Pons (tissue), 1 donor: ENCODE measurements around the gene SLC1A3.

Experiments
- DNase-seq: peaks from one replicate; pipeline ENCODE4 v3.0.0-alpha.2; 2016; ENCODE audit warnings: low spot score

SLC1A3 gene

DNA sequence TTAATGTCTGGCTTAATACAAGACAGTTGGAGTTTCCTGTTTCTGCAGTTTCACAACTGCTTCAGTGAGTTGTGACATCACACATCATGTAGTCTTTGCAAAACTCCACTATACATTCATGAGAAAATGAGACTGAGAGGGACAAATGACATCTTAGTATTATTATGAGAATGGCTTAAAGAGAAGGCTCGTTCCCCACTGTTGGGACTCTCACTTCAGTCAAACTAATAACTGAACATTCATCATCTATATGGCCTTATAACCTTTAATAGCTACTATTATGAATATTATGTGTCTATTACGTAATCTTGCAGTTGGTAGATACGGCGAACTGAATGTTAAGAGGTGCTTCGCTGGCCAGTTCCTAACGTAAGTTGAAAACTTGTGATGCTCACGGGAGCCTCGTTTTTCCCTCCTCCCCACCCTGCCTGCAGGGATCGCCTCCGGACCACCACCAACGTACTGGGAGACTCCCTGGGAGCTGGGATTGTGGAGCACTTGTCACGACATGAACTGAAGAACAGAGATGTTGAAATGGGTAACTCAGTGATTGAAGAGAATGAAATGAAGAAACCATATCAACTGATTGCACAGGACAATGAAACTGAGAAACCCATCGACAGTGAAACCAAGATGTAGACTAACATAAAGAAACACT, 79.4 kb downstream of the SLC1A3 start:
- peak; percentile 36 for DNase-seq

DNA sequence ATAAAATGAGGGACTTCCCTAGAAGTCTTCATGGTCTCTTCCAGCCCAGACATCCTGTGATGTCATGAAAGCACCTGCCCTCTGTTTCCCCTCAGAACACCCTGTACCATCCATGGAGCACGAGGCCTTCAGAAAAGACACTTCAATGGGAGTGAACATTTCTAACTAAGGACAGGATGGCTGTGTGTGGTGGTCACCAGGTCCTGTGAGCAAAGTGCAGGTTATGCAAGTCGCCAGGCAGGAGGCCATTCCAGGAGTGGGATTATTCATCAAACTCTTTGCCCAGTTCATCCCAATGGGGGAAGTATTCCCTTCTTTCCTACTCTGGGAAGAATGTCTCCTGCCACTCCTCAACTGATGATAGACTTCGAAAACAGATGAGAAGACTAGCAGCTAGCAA, 80.5 kb downstream of the SLC1A3 start:
- no peak for DNase-seq

DNA sequence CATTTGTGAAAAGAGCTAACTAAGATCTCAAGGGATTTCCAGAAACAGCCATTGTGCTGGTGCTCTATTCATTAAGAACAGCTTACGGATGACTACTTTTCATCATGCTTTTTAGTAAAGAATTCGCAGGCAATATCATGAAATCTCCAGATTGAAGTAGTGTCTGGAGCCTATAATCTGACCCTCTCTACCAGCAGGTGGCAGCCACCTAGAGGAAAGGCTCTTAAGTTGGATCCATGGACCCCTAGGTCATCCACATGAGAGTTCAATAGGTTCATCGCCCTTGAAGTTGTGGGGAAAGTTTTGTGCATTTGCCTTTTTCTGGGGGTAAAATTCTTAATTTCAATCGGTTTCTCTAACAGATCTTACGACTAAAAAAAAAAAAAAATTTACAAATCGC, 82.3 kb downstream of the SLC1A3 start:
- DNase-seq = peak; percentile 45

DNA sequence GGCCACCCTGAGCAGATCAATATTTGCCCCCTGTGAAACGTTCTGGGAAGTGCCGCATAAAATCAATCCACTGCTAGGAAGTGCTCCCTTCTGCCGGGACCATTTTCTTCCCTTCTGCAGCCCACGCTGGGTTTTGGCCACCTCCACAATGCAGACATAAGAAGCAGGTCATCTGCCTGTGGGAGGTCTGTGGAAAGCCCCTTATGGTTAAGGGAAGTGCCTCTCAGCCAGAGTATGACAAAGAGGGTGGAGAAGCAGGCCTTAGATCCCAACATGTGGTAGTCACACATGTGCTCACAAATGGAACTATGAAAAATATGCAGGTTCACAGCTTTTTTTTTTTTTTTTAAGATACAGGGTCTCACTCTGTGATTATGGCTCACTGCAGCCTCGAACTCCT, 82.8 kb downstream of the SLC1A3 start:
- DNase-seq = peak; percentile 64

DNA sequence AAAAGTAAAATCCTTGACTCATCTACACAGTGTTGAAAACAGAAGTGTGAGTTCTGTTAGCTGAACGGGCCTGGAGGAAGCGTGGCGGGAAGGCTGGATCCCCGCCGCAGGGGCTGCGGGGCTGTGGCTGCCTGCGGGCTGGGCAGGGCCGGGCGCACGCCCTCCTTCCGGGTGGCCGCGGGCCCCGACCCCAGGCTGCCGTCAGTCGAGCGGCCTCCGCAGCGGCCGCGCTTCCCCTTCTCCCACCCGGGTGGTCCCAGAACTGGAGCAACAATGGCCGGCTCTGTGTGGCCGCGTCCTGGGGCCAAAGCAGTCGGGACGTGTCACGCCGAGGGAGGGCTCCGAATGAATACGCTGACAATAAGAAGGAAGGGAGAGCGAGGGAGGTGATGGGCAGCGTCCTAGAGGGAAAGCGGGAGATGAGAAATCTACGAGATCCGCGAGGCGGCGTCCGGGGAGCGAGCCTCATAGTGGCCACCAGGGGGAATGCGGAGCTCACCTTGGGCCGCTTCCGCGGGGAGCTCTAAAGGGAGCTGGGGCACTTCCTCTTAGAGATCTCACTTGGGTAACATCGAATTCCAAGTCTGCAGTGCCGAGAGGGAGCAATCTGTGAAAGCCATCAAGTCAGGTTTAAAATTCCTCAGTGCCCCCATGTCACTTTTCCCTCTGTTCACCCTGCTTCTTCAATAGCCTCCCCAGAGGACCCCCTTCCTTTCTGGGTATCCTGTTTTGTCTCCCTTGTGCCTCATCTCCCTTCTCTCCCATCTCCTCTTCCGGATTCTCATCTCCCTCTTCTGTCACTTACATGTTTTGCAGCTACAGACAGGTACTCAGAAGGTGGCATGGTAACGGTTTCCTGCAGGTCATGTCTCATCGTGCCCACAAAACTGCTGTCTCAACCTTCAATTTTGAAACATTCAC, 83.9 kb downstream of the SLC1A3 start:
- DNase-seq = peak; percentile 84

DNA sequence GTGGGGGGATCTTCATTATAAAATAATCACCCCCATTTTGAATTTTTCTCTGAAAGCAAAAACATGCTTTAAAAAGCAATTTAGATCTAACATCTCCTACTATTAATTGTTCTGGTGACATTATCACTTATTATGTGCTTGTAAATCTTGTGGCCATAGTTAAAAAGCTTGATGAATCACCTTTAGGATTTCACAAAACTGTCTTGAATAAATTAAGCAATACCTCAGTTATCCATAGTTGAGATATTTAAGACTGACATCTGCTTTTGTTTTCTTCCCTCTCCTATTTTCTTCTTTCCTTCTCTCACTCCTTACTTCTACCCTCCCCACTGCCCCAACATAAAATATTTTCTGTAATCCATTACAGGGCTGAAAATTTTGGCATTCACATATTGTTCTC, 84.8 kb downstream of the SLC1A3 start:
- no peak for DNase-seq

DNA sequence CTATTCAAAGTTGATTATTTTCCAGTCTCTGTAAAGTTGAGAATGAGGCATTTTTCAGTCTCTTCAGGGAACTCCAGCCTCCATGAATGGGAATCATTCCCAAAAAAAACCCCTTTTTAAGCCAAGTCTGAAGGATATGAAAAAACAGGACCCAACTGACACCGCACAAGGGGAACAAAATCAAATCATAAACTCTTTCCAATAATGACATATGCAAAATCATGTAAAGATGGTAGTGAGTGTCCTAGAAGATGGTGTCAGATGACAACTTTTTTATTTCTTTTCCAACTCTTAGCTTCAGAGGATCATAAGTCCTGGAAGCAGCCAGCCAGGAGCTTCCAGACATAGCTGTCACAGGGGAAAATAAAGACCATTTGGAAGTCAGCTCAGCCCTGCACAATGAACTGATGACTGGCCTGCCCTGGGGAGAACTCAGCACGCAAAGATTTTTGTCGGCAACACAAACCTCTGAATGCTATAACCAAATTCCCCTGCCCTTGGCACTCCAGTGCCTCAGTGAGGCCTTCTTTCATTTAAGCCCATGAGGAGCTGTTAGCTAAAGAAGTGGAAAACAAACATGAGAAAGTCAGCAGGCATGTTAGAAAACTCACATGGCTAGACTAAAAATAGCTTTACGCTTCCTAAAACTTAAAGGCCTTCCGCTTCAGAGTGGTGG, 85.4 kb downstream of the SLC1A3 start:
- DNase-seq = peak; percentile 70

DNA sequence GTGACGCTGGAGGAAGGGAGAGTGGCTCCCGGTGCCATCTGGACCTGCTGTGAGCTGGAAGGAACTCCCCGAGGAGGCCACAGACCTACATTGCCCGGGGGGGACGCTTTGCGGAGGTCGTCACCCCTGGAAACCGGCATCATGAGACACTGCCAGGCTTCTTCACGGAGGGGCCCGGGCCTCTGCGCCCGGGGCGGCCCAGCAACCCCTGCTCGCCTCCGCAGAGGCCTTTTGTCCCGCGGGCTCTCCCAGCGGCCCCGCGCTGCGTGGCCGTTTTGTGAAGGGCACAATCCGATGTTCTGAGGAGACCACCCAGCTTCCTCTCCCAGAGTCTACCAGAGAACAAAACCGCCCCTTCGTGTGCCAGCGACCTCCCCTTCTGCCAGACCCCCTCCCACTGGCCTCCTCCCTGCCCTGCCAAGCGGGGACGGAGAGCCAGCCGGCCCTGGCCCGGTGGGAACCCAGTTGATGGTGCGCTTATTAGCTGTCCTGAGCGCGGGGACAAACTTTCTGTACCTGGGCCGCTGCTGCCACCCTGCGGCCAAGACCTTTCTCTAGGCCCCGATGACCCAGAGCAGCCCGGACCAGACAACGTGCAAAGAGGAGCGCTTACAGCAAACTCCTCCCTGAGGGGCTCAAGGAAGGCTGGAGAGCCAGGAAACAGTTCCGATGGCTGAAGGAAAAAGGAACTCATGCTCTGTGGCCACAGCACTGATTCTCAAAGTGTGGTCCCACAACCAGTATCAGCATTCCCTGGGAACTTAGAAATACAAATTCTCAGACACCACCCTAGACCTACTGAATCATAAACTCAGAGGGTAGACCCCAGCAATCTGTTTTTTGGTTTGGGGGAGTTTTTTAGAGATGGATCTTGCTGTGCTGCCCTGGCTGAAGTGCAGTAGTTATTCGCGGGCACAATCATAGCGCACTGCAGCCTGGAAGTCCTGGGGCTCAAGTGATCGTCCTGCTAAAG, 86.7 kb downstream of the SLC1A3 start:
- peak; percentile 86 for DNase-seq

DNA sequence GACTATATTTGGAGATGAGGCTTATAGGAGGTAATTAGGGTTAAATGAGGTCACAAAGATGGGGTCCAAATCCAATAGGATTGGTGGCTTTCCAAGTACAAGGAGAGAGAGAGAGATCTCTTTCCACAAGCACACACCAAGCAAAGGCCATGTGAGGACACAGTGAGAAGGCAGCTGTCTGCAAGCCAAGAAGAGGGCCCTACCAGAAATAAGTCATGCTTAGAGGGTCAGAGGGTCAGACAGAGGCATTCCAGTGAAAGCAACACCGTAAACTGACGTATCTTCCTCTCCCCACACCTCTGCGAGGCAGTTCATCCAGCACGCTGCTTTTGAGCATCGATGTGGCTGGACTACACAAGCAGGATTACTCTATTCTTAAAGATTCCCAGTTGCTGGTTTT, 87.9 kb downstream of the SLC1A3 start:
- DNase-seq = no peak

DNA sequence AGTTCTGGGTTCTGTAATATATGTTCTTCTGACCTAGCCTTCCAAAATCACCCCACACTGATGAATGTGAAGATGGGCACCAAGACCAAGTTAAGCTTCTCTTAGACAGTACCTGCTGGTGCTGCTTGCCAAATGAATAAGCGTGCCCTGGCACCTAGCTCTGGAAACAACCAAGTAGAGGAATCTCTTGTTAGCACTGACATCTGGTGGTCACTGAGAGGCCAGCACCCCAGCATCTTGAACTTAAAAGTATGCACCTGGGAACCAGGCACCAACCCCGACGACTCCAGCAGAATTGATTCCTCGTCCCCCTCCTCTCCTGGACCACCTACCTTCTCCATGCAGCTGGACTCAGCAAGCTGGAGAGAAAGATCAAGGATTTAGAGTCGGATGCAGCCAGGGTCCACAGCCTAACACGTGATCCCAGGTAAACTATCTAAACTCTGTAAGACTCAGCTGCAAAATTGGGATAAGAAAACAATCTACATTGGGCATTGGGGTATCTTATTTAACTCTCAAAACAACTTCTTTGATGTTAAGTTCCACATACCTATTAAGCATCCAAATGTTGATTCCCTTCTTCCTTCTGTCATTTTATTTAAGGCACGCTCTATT, 89.8 kb downstream of the SLC1A3 start:
- peak; percentile 66 for DNase-seq

DNA sequence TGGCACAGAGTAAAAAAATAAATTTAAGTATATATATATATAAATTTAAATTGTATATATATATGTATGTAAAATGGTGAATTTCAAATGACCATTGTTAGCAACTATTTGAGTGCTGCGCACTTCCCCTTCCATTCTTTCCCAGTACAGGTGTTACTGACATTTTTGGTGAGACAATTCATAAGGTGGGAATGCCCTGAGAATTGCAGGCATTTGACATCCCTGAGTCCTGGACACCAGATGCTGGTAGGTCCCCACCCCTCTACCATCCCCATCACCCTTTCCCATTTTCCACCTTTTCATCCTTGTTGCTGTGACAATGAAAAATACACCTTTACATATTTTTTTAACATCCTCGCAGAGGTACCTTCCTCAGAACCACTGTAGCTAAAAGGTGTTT, 91.6 kb downstream of the SLC1A3 start:
- DNase-seq = no peak

DNA sequence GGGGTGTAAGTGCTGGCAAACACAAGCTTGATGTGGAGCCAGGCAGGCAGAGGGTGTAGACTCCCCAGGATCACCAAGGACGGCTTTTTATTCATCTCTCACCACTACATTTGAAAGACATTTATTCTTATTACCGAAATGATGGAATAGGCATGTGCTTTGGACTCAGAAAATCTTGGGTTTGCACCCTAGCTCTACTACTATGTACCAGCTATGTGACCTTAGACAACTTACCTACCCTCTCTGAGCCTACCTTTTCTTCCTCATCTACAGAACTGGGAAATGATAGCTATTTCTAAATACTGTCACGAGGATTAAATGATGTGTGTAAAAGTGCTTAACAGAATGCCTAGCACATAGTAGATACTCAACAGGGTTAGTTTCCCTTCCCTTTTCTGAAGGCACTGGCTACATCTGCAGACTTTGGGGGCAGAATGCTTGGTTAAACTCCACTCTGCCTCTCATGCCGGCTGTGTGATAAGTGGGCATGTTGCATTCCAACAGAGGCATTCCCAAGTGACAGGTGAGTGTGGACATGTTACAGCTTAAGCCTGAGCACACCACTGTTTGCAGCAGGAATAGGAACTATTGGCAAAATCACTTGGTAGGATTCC, 94.8 kb downstream of the SLC1A3 start:
- DNase-seq = peak; percentile 67

DNA sequence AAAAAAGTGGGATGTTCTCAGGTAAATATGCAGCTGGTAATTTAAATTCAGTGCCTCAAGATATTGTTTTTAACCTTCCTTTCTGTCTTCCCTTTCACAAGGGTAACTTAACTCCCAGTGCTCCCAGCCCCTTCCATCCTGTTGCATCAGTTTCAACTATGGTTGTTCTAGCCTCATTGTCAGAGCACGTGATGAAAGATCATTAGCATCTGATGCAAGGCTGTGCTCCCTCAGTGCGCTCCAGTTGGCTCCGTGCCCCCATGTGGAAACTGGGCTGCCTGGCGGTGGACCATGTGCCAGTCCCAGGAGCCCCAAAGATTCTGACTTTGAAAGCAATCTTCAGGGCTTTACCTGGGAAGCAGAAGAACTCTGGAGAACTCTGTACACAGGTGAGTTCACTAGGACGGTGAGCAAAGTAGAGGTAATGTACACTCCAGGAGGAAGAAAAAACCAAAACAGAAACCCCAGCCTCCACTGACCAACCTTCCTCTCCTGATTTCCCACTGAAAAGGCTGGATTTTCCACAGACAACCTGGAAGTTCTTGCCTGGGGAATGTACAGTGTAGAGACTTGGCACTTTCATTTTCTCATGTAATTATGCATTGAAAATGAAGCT, 96.9 kb downstream of the SLC1A3 start:
- DNase-seq = no peak

DNA sequence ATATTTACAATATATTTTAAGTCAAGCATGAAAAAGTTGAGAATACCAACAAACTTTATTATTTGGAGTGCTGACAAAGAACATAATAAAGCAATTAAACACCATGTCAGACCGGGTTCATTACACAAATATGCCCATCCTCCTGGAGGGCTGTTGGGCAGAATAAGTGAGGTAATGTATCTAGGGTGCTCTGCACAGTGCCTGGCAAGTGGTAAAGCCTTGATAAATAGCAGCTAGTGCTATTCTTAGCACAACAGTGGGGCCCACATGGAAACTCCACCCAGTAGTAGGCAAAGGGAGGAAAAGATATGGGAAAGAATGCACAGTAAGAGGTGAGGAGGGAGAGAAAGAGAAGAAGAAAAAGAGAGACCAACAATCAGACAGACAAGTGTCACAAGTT, 97.7 kb downstream of the SLC1A3 start:
- DNase-seq = no peak

DNA sequence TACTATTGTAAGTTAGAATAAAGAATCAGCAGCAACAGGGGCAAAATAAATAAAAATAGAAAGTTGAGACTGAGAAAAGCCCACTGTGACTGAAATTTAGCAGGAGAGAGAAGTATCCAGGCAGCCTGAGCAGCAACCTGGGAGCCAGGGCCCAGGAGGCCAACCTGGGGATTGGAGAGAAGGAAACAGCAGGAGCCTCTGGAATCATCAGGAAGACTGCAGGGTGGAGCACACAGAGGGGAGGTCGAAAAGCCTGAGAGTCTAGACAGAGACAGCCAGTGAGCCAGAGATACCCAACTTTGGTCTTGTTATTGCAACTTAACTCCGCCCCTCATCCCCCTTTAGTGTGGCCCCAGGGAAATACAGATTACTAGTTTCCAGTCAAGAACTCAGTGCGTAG, 98.6 kb downstream of the SLC1A3 start:
- no peak for DNase-seq

DNA sequence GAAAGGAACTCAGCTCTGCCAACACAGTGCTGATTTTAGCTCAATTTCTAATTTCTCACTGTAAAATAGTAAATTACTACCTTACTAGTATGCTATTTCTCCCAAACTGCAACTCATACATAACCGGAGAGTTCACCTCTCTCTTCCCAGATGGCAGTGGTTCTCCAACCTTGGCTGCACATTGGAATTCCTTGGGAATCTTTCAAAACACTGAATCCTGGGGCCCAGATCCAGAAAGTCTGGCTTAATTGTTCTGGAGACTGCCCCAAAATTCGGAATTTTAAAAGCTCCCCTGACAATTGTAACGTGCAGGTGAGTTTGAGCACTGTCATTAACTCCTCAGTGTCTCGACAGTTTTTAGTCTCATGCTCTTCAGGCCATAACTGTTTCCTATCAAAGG, 100.3 kb downstream of the SLC1A3 start:
- no peak for DNase-seq

DNA sequence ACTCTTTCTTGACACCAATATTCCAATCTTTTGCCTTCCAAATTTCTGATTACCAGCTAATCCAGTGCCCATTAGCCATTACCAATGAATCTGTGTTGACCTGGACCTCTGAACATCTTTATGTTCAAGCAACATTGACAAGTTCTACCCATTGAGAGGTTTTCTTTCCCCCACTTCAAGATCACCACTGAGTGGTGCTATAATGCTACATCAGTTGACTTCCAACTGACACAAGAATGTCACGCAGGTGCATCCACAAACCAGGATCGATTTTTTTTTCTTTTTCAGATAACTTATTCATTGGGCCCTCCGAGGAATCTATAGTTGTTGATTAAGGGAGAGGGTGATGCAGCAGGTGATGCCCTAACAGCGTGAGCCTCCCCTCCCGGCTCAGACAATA, 102.6 kb downstream of the SLC1A3 start:
- DNase-seq = no peak

DNA sequence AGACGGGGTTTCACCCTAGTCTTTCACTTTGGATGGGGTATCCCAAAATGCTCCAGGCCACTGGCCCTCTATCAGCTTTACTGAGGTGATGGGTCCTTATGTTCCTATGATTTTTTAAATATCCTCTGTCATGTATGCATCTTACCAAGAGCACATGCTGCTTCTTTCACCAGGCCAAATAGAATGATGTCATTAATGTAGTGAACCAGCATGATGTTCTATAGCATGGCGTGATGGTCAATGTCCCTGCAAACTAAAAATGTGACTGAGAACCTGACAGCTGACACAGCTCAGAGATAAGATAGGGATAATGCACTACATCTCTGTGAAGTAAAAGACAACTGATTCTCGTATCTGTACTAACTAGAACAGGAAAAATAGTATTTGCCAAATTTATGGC, 103.6 kb downstream of the SLC1A3 start:
- no peak for DNase-seq

DNA sequence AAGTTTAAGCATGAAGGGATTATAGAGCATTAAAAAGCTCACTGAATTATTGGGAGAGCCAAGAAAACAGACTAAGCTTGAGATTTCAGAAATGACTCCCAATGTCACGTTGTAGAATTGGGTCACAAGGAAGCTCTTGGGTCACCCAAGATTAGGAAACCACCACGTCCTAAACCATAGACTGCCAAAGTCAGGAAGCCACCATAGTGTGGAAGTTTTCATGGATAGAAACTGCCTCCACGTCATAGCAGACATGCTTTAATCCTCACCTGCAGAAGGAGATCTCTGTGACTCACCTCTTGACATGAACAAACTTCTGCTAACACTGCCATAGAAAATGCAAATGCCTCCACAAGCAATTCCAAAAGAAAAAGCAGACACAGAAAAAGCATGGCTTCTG, 106.3 kb downstream of the SLC1A3 start:
- DNase-seq = no peak

DNA sequence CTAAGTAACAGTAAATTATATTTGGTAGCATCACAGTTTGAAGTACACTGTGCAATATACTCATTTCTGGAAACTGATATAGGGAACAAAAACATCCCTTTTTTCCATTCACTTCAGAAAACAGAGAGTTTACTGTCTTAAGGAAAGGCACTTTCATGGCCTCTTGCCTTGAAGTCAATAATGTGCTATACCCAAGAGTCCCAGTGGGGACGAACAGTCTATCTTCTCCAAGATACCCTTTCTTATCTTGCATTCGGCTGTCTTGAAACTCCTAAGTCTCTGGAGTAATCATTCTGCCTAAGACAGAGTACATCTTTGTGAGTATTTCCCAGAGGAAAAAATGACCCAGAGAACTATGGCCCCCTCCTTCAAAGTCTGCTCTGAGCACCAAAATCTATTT, 107.1 kb downstream of the SLC1A3 start:
- no peak for DNase-seq
